Keratinocyte (primary cell): Measurements from ENCODE around the gene CDCA4. TPM values are rescaled to one million over a fixed set of nuclear protein-coding genes. Genes with fewer than 3 reads are reported as not detected.

ENCODE experiments used
- DNase-seq: peaks from one replicate; pipeline ENCODE4 v3.0.0-alpha.2; 2011; ENCODE audit warnings: low read depth, missing footprints, low spot score
- FAIRE-seq: peaks from 2 replicates; lab custom pipeline; 2011; peaks lifted over from hg19 to GRCh38; lab: Jason Lieb, UNC
- H2AFZ ChIP-seq: 2 replicates; pipeline ENCODE4 v1.6.0; 2012; ENCODE audit warnings: low read length, control low read depth, inconsistent platforms; ENCODE audit not compliant: control insufficient read depth
- H3K27ac ChIP-seq: 2 replicates; pipeline ENCODE4 v1.5.1; 2011; ENCODE audit warnings: low read length; ENCODE audit not compliant: control insufficient read depth, insufficient read depth
- H3K27me3 ChIP-seq: 3 replicates; pipeline ENCODE4 v1.6.0; 2011; ENCODE audit warnings: low read length; ENCODE audit not compliant: control insufficient read depth, insufficient read depth; ENCODE audit errors: extremely low read depth
- H3K36me3 ChIP-seq, 2 experiments: 2 replicates in 1 of 2; 3 replicates in 1 of 2; pipeline ENCODE4 v1.5.1; 2011; ENCODE audit warnings: low read length in 2 of 2, mild to moderate bottlenecking in 1 of 2; ENCODE audit not compliant: control insufficient read depth in 2 of 2, insufficient read depth in 2 of 2; ENCODE audit errors: extremely low read depth in 1 of 2
- H3K4me1 ChIP-seq: 3 replicates; pipeline ENCODE4 v1.5.1; 2011; ENCODE audit warnings: low read length; ENCODE audit not compliant: control insufficient read depth, insufficient read depth; ENCODE audit errors: extremely low read depth
- H3K4me2 ChIP-seq: 3 replicates; pipeline ENCODE4 v1.6.0; 2011; ENCODE audit warnings: low read depth, low read length; ENCODE audit not compliant: control insufficient read depth, insufficient read depth; ENCODE audit errors: extremely low read depth
- H3K4me3 ChIP-seq, 3 experiments: fragments of 200-600 bp in 1 of 3; sonication (generic) in 1 of 3; 2 replicates in 2 of 3; 3 replicates in 1 of 3; pipeline ENCODE4 v1.5.1; 2011 to 2016; ENCODE audit warnings: low read length in 3 of 3, mild to moderate bottlenecking in 3 of 3, control low read depth in 2 of 3, inconsistent platforms in 1 of 3, low read depth in 1 of 3, mixed read lengths in 1 of 3, mixed run types in 1 of 3, moderate library complexity in 1 of 3; ENCODE audit not compliant: control insufficient read depth in 2 of 3, insufficient read depth in 2 of 3; ENCODE audit errors: extremely low read depth in 1 of 3
- H3K79me2 ChIP-seq: 2 replicates; pipeline ENCODE4 v1.6.0; 2012; ENCODE audit warnings: low read length; ENCODE audit not compliant: control insufficient read depth, insufficient read depth
- H3K9ac ChIP-seq: 3 replicates; pipeline ENCODE4 v1.6.0; 2011; ENCODE audit warnings: low read length; ENCODE audit not compliant: control insufficient read depth, insufficient read depth; ENCODE audit errors: extremely low read depth
- H3K9me1 ChIP-seq: 3 replicates; pipeline ENCODE4 v1.6.0; 2011; ENCODE audit warnings: low read length; ENCODE audit not compliant: control insufficient read depth, insufficient read depth; ENCODE audit errors: extremely low read depth
- H3K9me3 ChIP-seq: 2 replicates; pipeline ENCODE4 v1.5.1; 2012; ENCODE audit warnings: low read depth, low read length; ENCODE audit not compliant: control insufficient read depth
- H4K20me1 ChIP-seq: 3 replicates; pipeline ENCODE4 v1.6.0; 2011; ENCODE audit warnings: low read length; ENCODE audit not compliant: control insufficient read depth, insufficient read depth; ENCODE audit errors: extremely low read depth
- EZH2 ChIP-seq: IDR thresholded peaks from one replicate; pipeline ENCODE4 v1.6.1; 2012; ENCODE audit warnings: inconsistent platforms, mild to moderate bottlenecking, low read length, moderate library complexity
- dilution Hi-C: fragments of 300-500 bp; cut with MboI; formaldehyde crosslinking; loops from one replicate; pipeline ENCODE4 v1.7.0; 2020; ENCODE audit warnings: low sequenced_read_pairs; ENCODE audit not compliant: extremely low pct_ligation_motif_present
- polyA plus RNA-seq, 5 experiments: library from polyadenylated mRNA; depleted of rRNA in 3 of 5; stranded (reverse) in 3 of 5; stranded (forward) in 1 of 5; unstranded in 1 of 5; fragments of >200 nt; gene quantifications; 1 replicate in 1 of 5; 2 replicates in 3 of 5; 3 replicates in 1 of 5; pipeline versions ENCODE4 v1.2.1 to v1.2.3, GENCODE V29; 2011 to 2012; ENCODE audit warnings: missing spikeins in 2 of 5, low read depth in 1 of 5, low replicate concordance in 1 of 5
- TF ChIP-seq, protein P1 (sequence below), 3 experiments: IDR thresholded peaks in 1 of 3; conservative IDR thresholded peaks in 1 of 3; optimal IDR thresholded peaks in 1 of 3; 2 replicates in 2 of 3; 3 replicates in 1 of 3; pipeline versions ENCODE3 to v1.5.1; 2011; ENCODE audit warnings: low read length in 3 of 3, mild to moderate bottlenecking in 3 of 3, moderate library complexity in 2 of 3, control low read depth in 1 of 3, inconsistent platforms in 1 of 3; ENCODE audit not compliant: insufficient read depth in 2 of 3; ENCODE audit errors: extremely low read depth in 1 of 3

Gene CDCA4
- polyA plus RNA-seq, 1 donor (not counting 4 experiments of a cell fraction or from before 2014, with no cell fraction given), result 35.7 TPM

DNA sequence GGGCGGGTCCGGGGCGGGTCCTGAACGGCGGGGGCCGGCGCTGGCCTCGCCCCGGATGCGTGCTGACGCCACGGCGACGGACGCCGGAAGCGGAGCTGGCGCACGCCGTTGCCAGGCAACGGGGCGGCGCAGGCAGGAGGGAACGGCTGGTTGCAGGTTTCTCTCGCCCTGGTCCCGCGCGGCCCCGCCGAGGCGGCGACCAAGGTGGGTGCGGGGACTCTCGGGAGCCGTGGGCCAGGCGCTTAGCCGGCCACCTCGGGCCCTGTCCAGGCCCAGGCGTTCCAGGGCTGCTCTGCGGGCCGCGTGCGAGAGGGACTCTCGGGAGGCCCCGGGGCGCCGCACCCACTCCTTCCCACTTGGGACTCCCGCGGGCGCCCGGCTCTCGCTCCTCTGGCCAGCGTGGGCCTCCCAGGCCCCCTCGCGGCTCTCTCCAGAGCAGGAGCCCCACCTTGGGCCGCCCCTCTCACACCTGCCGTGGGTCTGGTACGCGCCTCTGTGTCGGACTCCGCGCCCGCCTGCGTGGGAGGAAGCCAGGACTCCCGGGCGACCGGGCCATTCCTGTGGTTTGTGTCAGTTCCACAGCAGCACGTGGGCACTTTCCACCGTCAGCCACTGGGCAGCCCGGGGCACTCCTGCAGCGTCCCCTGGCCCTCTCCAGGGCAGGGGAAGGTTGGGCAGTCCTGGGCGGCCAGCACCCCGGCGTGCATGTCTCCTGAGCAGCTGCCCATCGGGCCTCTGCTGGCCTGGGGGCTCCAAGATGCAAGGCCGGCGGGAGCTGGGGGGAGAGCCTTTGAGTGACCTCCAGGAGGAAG, 35.0 kb downstream of the CDCA4 start, which contains the start of gene CLBA1:
TSS of gene CLBA1 (plus strand) at position 114 of the 812 bp plus-strand sequence. CDS start at position 758, 644 bp downstream.
- Histone ChIP-seq H3K9me3 (no peaks in the 10 kb centered on the region), H4K20me1 (no peaks in the 10 kb centered on the region), H3K79me2 (peaks cover 5% of the 10 kb centered on the region), H3K27me3 (no peaks in the 10 kb centered on the region), H3K9ac (peak within 1 kb of the TSS; percentile 87), H3K4me2 (peak within 1 kb of the TSS; percentile 53), H3K9me1 (no peaks in the 10 kb centered on the region), H3K27ac (peak within 1 kb of the TSS; percentile 72), H3K4me1 (peaks cover 16% of the 10 kb centered on the region), H3K4me3 (peak within 1 kb of the TSS; percentile 74 to 89 (median 76)), H3K36me3 (peaks cover 4% of the 10 kb centered on the region in 2 experiments), H2AFZ (no peak within 1 kb of the TSS)
- no peak for DNase-seq
- TF ChIP-seq EZH2, result no peak
- TF ChIP-seq, protein P1, sequence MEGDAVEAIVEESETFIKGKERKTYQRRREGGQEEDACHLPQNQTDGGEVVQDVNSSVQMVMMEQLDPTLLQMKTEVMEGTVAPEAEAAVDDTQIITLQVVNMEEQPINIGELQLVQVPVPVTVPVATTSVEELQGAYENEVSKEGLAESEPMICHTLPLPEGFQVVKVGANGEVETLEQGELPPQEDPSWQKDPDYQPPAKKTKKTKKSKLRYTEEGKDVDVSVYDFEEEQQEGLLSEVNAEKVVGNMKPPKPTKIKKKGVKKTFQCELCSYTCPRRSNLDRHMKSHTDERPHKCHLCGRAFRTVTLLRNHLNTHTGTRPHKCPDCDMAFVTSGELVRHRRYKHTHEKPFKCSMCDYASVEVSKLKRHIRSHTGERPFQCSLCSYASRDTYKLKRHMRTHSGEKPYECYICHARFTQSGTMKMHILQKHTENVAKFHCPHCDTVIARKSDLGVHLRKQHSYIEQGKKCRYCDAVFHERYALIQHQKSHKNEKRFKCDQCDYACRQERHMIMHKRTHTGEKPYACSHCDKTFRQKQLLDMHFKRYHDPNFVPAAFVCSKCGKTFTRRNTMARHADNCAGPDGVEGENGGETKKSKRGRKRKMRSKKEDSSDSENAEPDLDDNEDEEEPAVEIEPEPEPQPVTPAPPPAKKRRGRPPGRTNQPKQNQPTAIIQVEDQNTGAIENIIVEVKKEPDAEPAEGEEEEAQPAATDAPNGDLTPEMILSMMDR (optimal IDR thresholded peaks at IDR 0.05 in 1 of 3, IDR thresholded peaks at IDR 0.05 in 1 of 3, conservative IDR thresholded peaks at IDR 0.05 in 1 of 3; ENCODE audit: extremely low read depth in 1 of 3, insufficient read depth in 2 of 3, low read length in 3 of 3), result no peak
- FAIRE-seq, result peak; percentile 41
- dilution Hi-C loops, result no loop called here

DNA sequence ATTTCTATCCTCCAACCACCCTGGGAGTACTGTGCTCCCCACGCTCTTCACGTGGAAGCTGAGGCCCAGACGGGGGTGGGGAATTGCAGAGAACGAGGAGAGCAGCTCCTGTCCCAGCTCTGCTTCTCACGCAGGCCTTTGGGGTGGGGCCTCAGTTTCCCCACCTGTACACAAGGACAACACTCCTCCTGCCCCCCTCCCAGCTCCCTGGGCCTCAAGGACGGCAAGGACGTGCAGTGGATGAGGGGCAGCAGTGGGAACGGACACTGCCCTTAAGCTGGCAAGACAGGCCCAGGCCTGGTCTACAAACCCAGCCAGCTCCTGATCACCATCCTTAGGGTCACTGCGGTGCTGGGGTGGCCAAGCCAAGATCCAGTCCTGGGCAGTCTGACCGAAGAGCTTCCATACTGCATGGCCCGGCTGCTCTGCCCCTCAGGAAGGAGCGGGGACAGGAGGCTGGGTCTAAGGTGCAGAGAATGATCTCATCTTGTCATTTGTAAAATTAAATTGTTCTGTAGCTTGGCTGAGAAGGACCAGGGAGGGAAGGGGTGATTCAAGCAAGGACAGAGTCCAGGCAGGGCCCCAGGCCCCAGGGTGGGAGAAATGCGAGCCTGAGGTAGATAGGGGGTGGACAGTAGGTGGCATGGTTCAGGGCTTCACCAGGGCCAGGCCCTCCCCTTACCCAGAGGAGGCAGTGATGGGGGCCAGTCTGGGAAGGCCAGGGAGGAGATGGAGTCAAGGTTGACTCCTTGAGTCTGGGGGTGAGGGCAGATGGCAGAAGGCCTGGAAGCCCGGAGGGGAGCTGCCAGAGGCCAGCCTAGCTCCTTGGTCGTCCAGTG, 36.6 kb downstream of the CDCA4 start:
- no peak overlapping the region for H3K4me3 ChIP-seq
- H3K9me1 ChIP-seq, result no peaks in the 10 kb centered on the region
- no peak overlapping the region for H2AFZ ChIP-seq
- peaks cover 22% of the 10 kb centered on the region for H3K4me1 ChIP-seq
- H3K27me3 ChIP-seq, result no peaks in the 10 kb centered on the region
- H3K9me3 ChIP-seq, result no peaks in the 10 kb centered on the region
- H3K9ac ChIP-seq, result no peak overlapping the region
- peaks cover 0 to under 1% of the 10 kb centered on the region in 2 experiments for H3K36me3 ChIP-seq
- no peak overlapping the region for H3K27ac ChIP-seq
- no peak for FAIRE-seq
- dilution Hi-C loops, result no loop called here
- DNase-seq, result no peak
- H3K79me2 ChIP-seq, result peaks cover 5% of the 10 kb centered on the region
- no peak overlapping the region for H3K4me2 ChIP-seq
- H4K20me1 ChIP-seq, result no peaks in the 10 kb centered on the region
- TF ChIP-seq, protein P1 (optimal IDR thresholded peaks at IDR 0.05 in 1 of 3, IDR thresholded peaks at IDR 0.05 in 1 of 3, conservative IDR thresholded peaks at IDR 0.05 in 1 of 3; ENCODE audit: extremely low read depth in 1 of 3, insufficient read depth in 2 of 3, low read length in 3 of 3), result no peak
- no peak for TF ChIP-seq EZH2
